ENCODE data around the gene IGSF10. TPM values are rescaled to one million over a fixed set of nuclear protein-coding genes. Genes with fewer than 3 reads are reported as not detected.

Gene IGSF10
- total and polyA plus RNA-seq, 2 of the 13 experiments (the other 11 are each of a cell fraction or from before 2014, with no cell fraction given), result 0.16 TPM; not detected in 1

DNA sequence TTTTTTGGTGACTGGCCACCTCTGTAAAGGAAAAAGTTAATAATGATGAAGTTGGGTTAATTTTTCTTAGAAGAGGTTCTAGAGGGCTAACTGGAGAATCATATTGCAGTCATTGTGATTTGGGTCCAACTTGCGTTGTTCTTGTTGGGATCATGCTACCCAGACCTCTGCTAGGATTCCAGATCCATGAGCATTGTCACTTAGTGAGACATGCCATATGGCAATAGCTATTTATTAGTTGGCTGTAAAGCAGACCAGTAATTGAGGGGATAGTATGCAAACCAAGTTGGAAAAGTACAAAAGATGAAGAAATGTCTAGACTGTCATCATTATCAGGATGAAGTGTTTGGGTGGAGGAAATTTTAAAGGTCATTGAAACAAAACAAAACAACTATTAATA, 45.6 kb downstream of the IGSF10 start (continued):
- TF ChIP-seq ZNF746 (CRISPR knock-in tag; IDR thresholded peaks at IDR 0.05), result no peak

GRCh38 chr3:151412989-151413388, 47.9 kb downstream of the IGSF10 start:
- Histone ChIP-seq H3K27me3 (ENCODE audit: control insufficient read depth in 1 of 2, insufficient read depth in 2 of 2, low read length in 2 of 2) (0 out of 5 replicates have a peak, but pooled peaks cover 0 to 2% of the 10 kb centered on the region in 2 experiments), H3K27ac (ENCODE audit: extremely low read length, insufficient read depth, low read length) (no peak overlapping the region), H3K9me3 (ENCODE audit: low read length) (0 out of 2 replicates have a peak, but pooled peaks cover 6% of the 10 kb centered on the region), H3K9ac (ENCODE audit: insufficient read depth, low read depth, low read length) (no peak overlapping the region), H3K79me2 (ENCODE audit: insufficient read depth, low read length) (no peaks in the 10 kb centered on the region), H3K4me2 (ENCODE audit: low read depth, low read length) (no peak overlapping the region), H3K36me3 (replicated peaks in 1 of 2; ENCODE audit: control insufficient read depth in 1 of 2, insufficient read depth in 2 of 2, low read length in 2 of 2) (no peaks in the 10 kb centered on the region), H3K4me1 (ENCODE audit: insufficient read depth, low read length) (no peaks in the 10 kb centered on the region), H4K20me1 (ENCODE audit: insufficient read depth, low read length) (no peaks in the 10 kb centered on the region), H2AFZ (ENCODE audit: low read length) (no peak overlapping the region), H3K4me3 (replicated peaks in 1 of 3; ENCODE audit: insufficient read depth in 1 of 3, low read depth in 2 of 3, low read length in 3 of 3) (no peak overlapping the region)
- DNase-seq (ENCODE audit: low spot score) (no peak), FAIRE-seq (no peak), ATAC-seq (no peak)
- CTCF ChIA-PET (ENCODE audit: low intra/inter-chr PET ratio, low total read pairs), result no interaction called here
- POLR2A ChIA-PET, result no interaction called here
- intact Hi-C loops (cut with micrococcal nuclease; ENCODE audit: unreplicated experiment) (no loop called here), in situ Hi-C loops (cut with HindIII; ENCODE audit: extremely low pct_ligation_motif_present, low pct_unique_long_range_greater_than_20kb) (no loop called here)
- no peak for TF ChIP-seq ZBTB8A (CRISPR knock-in tag; IDR thresholded peaks at IDR 0.05; ENCODE audit: borderline replicate concordance, low read depth)
- no peak for TF ChIP-seq ISL2 (CRISPR knock-in tag; IDR thresholded peaks at IDR 0.05)
- TF ChIP-seq NONO (IDR thresholded peaks at IDR 0.05), result no peak
- no peak for TF ChIP-seq NONO (CRISPR knock-in tag; conservative IDR thresholded peaks at IDR 0.05)
- TF ChIP-seq ATRX (CRISPR knock-in tag; IDR thresholded peaks at IDR 0.05; ENCODE audit: borderline replicate concordance), result no peak
- TF ChIP-seq ATF2 (CRISPR knock-in tag; IDR thresholded peaks at IDR 0.05), result no peak
- TF ChIP-seq ZSCAN21 (CRISPR knock-in tag; IDR thresholded peaks at IDR 0.05; ENCODE audit: borderline replicate concordance), result no peak
- no peak for TF ChIP-seq ZNF24 (IDR thresholded peaks at IDR 0.05)
- no peak for TF ChIP-seq ZNF367 (CRISPR knock-in tag; IDR thresholded peaks at IDR 0.05; ENCODE audit: borderline replicate concordance)
- TF ChIP-seq ZNF598 (CRISPR knock-in tag; IDR thresholded peaks at IDR 0.05; ENCODE audit: borderline replicate concordance), result no peak
- no peak for TF ChIP-seq ZSCAN31 (CRISPR knock-in tag; IDR thresholded peaks at IDR 0.05; ENCODE audit: low read depth)
- BruUV-seq (replicated peaks), result no TSS peak
- 34% methylated on average over 5 of the region's 5 CpGs for WGBS (ENCODE audit: low lambda C conversion rate)

Small RNA genes within 50 kb of the gene (small RNA-seq; reads per million reads assigned to genes)
- gene AC117454.1 (ENCODE audit: insufficient read depth in 2 of 3, insufficient read length in 3 of 3, low read depth in 2 of 3, low replicate concordance in 1 of 3), result 0 reads per million in 3 experiments

Other genes with a start within 250 kb of the IGSF10 start
- gene P2RY14, start 182.5 kb downstream of the IGSF10 start, total RNA-seq (2016; rRNA removed; fragmentation: Illumina TruSeq; extraction: Trizol), result not detected in 2 replicates
- not detected in 2 replicates for gene P2RY14, start 182.5 kb downstream of the IGSF10 start, polyA plus RNA-seq (2011; rRNA removed)
- gene GPR87, start 144.2 kb downstream of the IGSF10 start, total RNA-seq (2016; rRNA removed; fragmentation: Illumina TruSeq; extraction: Trizol), result not detected in 2 replicates
- 0.05 TPM in 1 of 2 replicates, not detected in the other for gene GPR87, start 144.2 kb downstream of the IGSF10 start, polyA plus RNA-seq (2011; rRNA removed)
- not detected in 2 replicates for gene P2RY13, start 131.5 kb downstream of the IGSF10 start, total RNA-seq (2016; rRNA removed; fragmentation: Illumina TruSeq; extraction: Trizol)
- not detected in 2 replicates for gene P2RY13, start 131.5 kb downstream of the IGSF10 start, polyA plus RNA-seq (2011; rRNA removed)
- not detected in 2 replicates for gene P2RY12, start 76.3 kb downstream of the IGSF10 start, total RNA-seq (2016; rRNA removed; fragmentation: Illumina TruSeq; extraction: Trizol)
- gene P2RY12, start 76.3 kb downstream of the IGSF10 start, polyA plus RNA-seq (2011; rRNA removed), result not detected in 2 replicates

All from HepG2 (cell line).